Large intestine (tissue), 3 donors: ENCODE measurements around the gene NOC4L. TPM values are rescaled to one million over a fixed set of nuclear protein-coding genes. Genes with fewer than 3 reads are reported as not detected.
"Not testable (repeated sequence)": the region's sequence is repeated elsewhere in the genome, so short reads cannot be mapped to it uniquely, and the experiment has no call there.

Experiments
- DNase-seq, 2 donors: peaks; one replicate each; pipeline versions ENCODE4 v3.0.0 to v3.0.0-alpha.2; 2013
- H3K27ac ChIP-seq: one replicate; pipeline ENCODE4 v1.5.1; 2013; ENCODE audit warnings: low read length
- H3K27me3 ChIP-seq: 2 replicates; pipeline ENCODE4 v1.6.1; 2013; ENCODE audit warnings: low read length; ENCODE audit not compliant: control insufficient read depth, insufficient read depth
- H3K36me3 ChIP-seq: 2 replicates; pipeline ENCODE4 v1.6.1; 2013; ENCODE audit warnings: low read length; ENCODE audit not compliant: control insufficient read depth, insufficient read depth
- H3K4me1 ChIP-seq: one replicate; pipeline ENCODE4 v1.6.1; 2013; ENCODE audit warnings: low read length; ENCODE audit not compliant: control insufficient read depth, insufficient read depth
- H3K4me3 ChIP-seq: one replicate; pipeline ENCODE4 v1.5.1; 2013; ENCODE audit warnings: low read length
- H3K9me3 ChIP-seq: one replicate; pipeline ENCODE4 v1.6.1; 2013; ENCODE audit warnings: mild to moderate bottlenecking, low read depth, low read length, moderate library complexity; ENCODE audit not compliant: control insufficient read depth
- WGBS: methylation state at CpG from one replicate; pipeline ENCODE4 v1.1.5; 2013; ENCODE audit warnings: low lambda C conversion rate; ENCODE audit not compliant: insufficient coverage; 5-methylcytosine and 5-hydroxymethylcytosine counted together
- polyA plus RNA-seq: library from polyadenylated mRNA; unstranded; fragments of 120-200 nt; gene quantifications from one replicate; pipeline ENCODE4 v1.2.1, GENCODE V29; 2013

Gene NOC4L
- polyA plus RNA-seq, 1 donor: 13.5 TPM

DNA sequence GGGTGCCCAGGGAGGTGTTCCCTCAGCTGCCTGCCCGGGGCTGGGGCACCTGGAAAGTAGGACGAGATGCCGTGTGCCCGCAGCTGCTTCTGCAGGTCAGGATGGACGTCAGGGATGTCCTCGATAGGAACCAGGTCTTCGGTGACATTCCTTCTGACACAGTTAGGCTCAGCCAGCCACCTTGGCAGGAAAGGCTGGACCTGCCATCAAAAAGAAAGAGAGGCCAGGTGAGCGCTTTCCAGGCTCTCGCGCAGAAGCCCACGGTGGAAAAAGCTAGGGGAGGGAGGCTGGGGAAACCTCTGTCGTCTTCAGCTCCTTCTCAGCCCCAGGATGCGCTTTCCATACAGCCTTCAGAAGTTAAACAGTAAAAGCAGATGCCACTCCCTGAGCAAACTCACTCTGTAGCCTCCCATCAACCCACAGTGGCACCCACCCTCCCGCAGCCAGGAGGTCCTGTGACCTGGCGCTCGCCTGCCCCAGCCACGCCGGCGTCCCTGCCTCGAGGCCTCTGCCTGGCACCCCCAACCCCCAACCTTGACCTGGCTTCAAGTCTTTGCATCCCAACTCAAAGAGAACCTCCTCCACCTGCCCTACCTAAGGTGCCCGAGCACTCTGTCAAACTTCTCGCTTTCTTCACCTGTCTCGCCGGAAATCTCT lies 1.4 kb upstream of the NOC4L start:
- no peak for DNase-seq
- Histone ChIP-seq H3K27ac (no peak overlapping the region), H3K36me3 (peaks cover 43% of the 10 kb centered on the region), H3K4me1 (peaks cover 14% of the 10 kb centered on the region), H3K4me3 (peak overlapping the region; percentile 46), H3K9me3 (no peaks in the 10 kb centered on the region), H3K27me3 (no peaks in the 10 kb centered on the region)
- WGBS: no CpG with 5 or more reads among the region's 24 CpGs

DNA sequence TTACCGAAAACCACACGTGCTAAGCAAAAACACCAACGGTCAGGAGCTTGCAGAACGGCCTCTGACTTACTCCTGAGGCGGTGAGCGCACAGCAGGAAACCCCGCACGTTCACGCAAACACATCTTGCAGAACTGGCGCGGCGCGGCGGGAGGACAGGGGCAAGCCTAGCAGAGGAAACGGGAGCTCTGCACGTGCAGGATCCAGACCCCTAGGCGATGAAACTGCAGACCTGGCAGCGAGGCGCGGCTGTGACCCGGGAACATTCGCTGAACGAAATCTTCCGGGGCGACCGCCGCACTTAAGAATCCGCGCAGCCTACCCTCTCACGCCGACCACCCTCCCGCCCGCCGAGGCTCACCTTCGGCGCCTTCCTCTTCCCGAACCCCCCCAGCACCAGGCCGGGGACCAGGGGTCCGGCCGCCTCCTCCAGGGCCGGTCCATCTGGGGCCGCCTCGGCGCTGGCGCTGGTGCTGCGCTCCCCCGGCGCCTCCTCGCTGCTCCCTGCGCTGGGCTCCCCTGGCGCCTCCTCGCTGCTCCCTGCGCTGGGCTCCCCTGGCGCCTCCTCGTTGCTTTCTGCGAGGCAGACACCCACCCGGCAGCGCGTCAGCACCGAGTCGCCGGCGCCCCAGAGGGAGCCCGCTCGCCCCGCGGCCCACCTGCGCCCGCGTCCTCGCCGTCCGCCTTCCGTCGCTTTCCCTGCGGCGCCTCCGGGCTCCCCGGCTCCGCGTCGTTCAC lies 753 bp upstream of the NOC4L start:
- H3K4me1 ChIP-seq: peaks cover 14% of the 10 kb centered on the region
- DNase-seq: no peak
- no peaks in the 10 kb centered on the region for H3K27me3 ChIP-seq
- H3K27ac ChIP-seq: no peak overlapping the region
- H3K36me3 ChIP-seq: peaks cover 48% of the 10 kb centered on the region
- H3K9me3 ChIP-seq: no peaks in the 10 kb centered on the region
- peak overlapping the region; percentile 46 for H3K4me3 ChIP-seq
- no CpG with 5 or more reads among the region's 82 CpGs for WGBS

DNA sequence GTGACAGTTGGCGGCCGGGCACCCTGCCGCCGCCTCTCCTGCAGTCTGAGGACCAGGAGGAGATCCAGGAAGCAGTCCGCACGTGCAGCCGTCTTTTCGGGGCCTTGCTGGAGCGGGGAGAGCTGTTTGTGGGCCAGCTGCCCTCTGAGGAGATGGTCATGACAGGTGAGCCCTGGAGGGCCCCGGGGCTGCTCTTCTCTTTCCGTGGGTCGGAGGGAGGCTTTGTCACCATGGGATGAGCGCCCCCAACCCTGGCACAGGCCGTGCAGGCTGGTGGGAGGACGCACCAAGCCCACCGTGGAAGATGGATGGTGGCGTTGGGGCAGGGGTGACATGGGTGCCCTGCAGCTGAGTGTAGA lies 532 bp downstream of the NOC4L start:
- Histone ChIP-seq H3K27ac (no peak overlapping the region), H3K36me3 (peaks cover 37% of the 10 kb centered on the region), H3K27me3 (no peaks in the 10 kb centered on the region), H3K9me3 (no peaks in the 10 kb centered on the region), H3K4me1 (peaks cover 14% of the 10 kb centered on the region), H3K4me3 (peak overlapping the region; percentile 71)
- no peak for DNase-seq
- no CpG with 5 or more reads among the region's 17 CpGs for WGBS

DNA sequence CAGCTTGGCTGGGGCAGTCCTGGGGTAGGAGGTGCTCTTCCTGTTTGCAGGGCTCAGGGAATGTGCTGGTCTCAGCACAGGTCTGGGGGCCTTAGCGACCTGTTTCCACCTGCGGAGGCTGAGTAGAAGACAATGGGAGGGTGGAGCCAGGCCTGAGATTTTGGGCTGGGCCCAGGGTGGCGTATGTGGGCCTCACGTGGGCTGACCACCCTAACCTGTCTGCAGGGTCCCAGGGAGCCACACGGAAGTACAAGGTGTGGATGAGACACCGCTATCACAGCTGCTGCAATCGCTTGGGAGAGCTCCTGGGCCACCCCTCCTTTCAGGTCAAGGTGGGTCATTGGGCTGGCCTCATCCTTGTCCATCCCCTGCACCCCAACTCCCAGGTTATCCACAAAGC lies 1.1 kb downstream of the NOC4L start:
- H3K27ac ChIP-seq: no peak overlapping the region
- peaks cover 14% of the 10 kb centered on the region for H3K4me1 ChIP-seq
- no peak for DNase-seq
- H3K36me3 ChIP-seq: peaks cover 32% of the 10 kb centered on the region
- no CpG with 5 or more reads among the region's 7 CpGs for WGBS
- H3K4me3 ChIP-seq: peak overlapping the region; percentile 10
- H3K27me3 ChIP-seq: no peaks in the 10 kb centered on the region
- H3K9me3 ChIP-seq: no peaks in the 10 kb centered on the region

DNA sequence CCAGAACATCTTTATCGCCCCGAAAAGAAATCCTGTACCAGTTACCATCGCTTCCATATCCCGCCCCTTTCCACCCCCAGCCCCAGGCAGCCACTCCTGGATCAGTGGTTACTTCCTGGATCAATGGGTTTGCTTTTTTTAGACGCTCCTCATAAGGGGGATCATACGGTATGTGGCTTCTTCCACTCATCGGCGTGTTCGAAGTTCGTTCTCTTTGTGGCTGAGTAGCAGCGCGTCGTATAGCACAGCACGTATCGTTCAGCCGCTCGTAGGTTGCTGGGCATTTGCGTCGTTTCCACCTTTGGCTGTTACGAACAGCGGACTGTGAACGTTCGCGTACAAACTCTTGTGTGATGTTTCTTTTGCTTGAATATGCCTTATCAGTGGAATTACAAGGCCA lies 1.8 kb downstream of the NOC4L start:
- H3K27ac ChIP-seq: no peak overlapping the region
- no peaks in the 10 kb centered on the region for H3K9me3 ChIP-seq
- H3K4me1 ChIP-seq: peaks cover 14% of the 10 kb centered on the region
- DNase-seq: no peak
- WGBS: 96% methylated on average over 4 of the region's 24 CpGs
- H3K27me3 ChIP-seq: no peaks in the 10 kb centered on the region
- H3K4me3 ChIP-seq: no peak overlapping the region
- peaks cover 29% of the 10 kb centered on the region for H3K36me3 ChIP-seq

DNA sequence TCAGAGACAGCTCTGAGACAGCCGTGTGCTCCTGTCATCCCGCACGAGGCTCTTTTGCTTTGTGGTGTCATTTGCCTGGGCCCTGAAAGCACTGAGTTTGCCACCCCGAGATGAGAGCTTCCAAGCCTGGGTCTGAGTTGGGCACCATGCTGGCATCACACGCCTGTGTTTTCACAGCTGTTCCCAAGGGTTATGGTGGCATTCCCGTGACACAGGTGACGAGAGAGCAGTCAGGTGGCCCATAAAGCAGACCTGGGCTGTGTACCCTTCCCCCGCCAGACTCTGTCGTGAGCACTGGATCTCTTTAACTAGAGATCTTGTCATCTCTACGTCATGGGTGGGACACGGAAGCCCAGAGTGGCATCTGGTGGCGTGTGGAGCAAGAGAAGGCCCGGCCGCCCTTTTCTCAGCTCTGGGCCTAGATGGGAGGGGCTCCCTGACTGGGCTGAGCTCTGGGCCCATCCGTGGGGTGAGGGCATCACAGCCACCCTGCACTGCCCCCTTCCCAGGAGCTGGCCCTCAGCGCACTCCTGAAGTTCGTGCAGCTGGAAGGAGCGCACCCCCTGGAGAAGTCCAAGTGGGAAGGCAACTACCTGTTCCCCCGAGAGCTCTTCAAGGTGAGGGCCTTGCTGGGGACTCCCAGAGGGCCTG lies 2.6 kb downstream of the NOC4L start:
- Histone ChIP-seq H3K9me3 (no peaks in the 10 kb centered on the region), H3K27me3 (no peaks in the 10 kb centered on the region), H3K4me3 (no peak overlapping the region), H3K36me3 (peaks cover 28% of the 10 kb centered on the region), H3K4me1 (peaks cover 14% of the 10 kb centered on the region), H3K27ac (no peak overlapping the region)
- no peak for DNase-seq
- no CpG with 5 or more reads among the region's 19 CpGs for WGBS

DNA sequence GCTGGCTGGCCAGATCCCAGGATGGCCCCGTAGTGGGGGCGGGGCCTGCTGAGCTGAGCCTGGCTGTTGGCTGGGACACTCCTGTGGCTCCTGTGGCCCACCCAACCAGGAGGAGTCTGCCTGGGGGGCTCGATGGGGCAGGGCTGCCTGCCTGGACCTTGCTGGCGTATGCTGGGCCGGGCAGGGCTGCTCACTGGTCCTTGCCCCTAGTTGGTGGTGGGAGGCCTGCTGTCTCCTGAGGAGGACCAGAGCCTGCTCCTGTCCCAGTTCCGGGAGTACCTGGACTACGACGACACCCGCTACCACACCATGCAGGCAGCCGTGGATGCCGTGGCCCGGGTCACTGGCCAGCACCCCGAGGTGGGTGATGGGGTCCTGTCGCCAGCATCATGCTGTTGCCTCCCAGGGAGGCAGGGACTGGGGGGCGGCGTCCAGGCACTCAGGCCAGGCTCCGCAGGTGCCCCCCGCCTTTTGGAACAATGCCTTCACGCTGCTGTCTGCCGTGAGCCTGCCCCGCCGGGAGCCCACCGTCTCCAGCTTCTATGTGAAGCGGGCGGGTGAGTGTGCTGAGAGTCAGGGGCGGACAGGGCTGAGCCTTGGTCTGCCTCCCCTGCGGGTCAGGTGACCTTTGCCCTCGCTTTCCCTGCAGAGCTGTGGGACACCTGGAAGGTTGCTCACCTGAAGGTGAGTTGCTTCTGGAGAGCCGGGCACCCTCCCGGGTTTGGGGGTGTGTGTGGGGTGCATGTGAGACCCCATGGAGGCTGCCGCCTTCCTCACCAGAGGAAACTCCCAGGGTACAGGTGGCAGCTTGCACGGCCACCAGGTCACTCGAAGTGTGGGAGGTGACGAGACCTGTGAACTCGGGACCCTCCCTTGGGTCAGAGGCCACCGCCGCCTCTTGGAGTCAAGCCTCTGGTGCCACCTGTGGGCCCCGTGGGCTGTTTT lies 3.4 kb downstream of the NOC4L start:
- no peak for DNase-seq
- no peak overlapping the region for H3K27ac ChIP-seq
- peaks cover 26% of the 10 kb centered on the region for H3K36me3 ChIP-seq
- no CpG with 5 or more reads among the region's 38 CpGs for WGBS
- no peak overlapping the region for H3K4me3 ChIP-seq
- no peaks in the 10 kb centered on the region for H3K27me3 ChIP-seq
- no peaks in the 10 kb centered on the region for H3K9me3 ChIP-seq
- peaks cover 11% of the 10 kb centered on the region for H3K4me1 ChIP-seq

DNA sequence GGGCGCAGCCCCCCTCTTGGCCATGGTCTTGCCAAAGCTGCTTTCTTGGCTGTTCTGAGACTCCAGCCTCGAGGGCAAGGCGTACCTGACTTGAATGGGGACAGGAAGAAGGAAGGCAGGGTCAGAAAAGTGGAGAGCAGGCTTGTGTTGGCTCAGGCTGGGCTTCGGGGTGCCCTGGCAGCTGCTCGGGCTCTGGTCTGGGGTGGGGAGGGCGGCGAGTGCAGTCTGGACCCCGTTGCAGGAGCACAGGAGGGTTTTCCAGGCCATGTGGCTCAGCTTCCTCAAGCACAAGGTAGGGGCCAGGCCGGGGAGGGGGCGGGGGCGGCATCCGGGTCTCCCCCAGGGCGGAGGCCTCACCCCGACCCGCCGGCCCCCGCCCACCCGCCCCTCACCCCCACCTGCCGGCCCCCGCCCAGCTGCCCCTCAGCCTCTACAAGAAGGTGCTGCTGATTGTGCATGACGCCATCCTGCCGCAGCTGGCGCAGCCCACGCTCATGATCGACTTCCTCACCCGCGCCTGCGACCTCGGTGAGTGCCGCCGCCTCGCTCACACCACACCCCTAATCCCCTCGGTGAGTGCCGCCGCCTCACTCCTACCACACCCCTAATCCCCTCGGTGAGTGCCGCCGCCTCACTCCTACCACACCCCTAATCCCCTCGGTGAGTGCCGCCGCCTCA lies 4.2 kb downstream of the NOC4L start:
- WGBS: no CpG with 5 or more reads among the region's 41 CpGs
- no peaks in the 10 kb centered on the region for H3K27me3 ChIP-seq
- H3K36me3 ChIP-seq: peaks cover 26% of the 10 kb centered on the region

DNA sequence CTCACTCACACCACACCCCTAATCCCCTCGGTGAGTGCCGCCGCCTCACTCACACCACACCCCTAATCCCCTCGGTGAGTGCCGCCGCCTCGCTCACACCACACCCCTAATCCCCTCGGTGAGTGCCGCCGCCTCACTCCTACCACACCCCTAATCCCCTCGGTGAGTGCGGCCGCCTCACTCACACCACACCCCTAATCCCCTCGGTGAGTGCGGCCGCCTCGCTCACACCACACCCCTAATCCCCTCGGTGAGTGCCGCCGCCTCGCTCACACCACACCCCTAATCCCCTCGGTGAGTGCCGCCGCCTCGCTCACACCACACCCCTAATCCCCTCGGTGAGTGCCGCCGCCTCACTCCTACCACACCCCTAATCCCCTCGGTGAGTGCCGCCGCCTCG lies 5.3 kb downstream of the NOC4L start:
- not testable (repeated sequence) for H3K4me3 ChIP-seq, H3K27ac ChIP-seq, DNase-seq, H3K9me3 ChIP-seq, H3K27me3 ChIP-seq
- WGBS: no CpG with 5 or more reads among the region's 32 CpGs
- peaks cover 11% of the 10 kb centered on the region for H3K4me1 ChIP-seq
- H3K36me3 ChIP-seq: peaks cover 26% of the 10 kb centered on the region

More for the DNA sequence above, 4.2 kb downstream of the NOC4L start:
- no peak for DNase-seq
- Histone ChIP-seq H3K27ac (no peak overlapping the region), H3K4me1 (peaks cover 5% of the 10 kb centered on the region), H3K9me3 (no peaks in the 10 kb centered on the region), H3K4me3 (no peak overlapping the region)
